Measurements from ENCODE around the gene MMS19.
"Not testable (repeated sequence)": the region's sequence is repeated elsewhere in the genome, so short reads cannot be mapped to it uniquely, and the experiment has no call there.

MMS19 gene

GRCh38 chr10:97427571-97428179 is 70.5 kb downstream of the MMS19 start:
- no peak for DNase-seq (ENCODE audit: low read depth in 2 of 2)

GRCh38 chr10:97426776-97427570 is 71.2 kb downstream of the MMS19 start:
- DNase-seq (ENCODE audit: low read depth in 2 of 2): no peak

GRCh38 chr10:97425964-97426775 is 72.1 kb downstream of the MMS19 start, which contains the start of gene PGAM1:
TSS of gene PGAM1 (plus strand) at chr10:97426191. CDS start at chr10:97426308, 117 bp downstream.
- peak; percentile 91 to 95 for DNase-seq (ENCODE audit: low read depth in 2 of 2)

- DNase-seq (ENCODE audit: low read depth in 2 of 2): not testable (repeated sequence)
Measured at GRCh38 chr10:97423757-97424098, 74.5 kb downstream of the MMS19 start.

GRCh38 chr10:97416565-97416964 is 81.7 kb downstream of the MMS19 start:
- DNase-seq (ENCODE audit: low read depth in 2 of 2): no peak

GRCh38 chr10:97412891-97413304 is 85.3 kb downstream of the MMS19 start:
- no peak for DNase-seq (ENCODE audit: low read depth in 2 of 2)

- no peak for DNase-seq (ENCODE audit: low read depth in 2 of 2)
Measured at GRCh38 chr10:97411406-97411805, 86.8 kb downstream of the MMS19 start.

GRCh38 chr10:97408496-97408992 is 89.7 kb downstream of the MMS19 start:
- DNase-seq (ENCODE audit: low read depth in 2 of 2): no peak
